ENCODE results near the gene PRR16.

PRR16 gene

DNA sequence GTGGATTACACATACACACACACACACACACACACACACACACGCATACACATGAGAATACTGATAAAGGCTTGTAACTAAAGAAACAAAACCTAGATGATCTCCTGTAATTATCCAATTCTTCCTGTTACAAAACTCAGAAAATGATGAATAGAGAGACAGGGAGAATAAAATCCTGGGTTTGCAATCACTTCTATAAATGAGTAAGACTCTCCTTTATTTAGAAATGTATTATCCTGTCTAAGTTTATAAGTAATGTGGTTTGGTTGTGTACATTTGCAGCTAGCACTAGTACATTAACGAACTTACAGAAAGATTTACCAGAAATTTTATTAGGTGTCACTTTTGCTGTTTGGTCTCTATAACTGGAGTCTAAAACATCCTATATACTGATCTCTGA is 2.8 kb upstream of the PRR16 start:
- TF ChIP-seq, protein P1, sequence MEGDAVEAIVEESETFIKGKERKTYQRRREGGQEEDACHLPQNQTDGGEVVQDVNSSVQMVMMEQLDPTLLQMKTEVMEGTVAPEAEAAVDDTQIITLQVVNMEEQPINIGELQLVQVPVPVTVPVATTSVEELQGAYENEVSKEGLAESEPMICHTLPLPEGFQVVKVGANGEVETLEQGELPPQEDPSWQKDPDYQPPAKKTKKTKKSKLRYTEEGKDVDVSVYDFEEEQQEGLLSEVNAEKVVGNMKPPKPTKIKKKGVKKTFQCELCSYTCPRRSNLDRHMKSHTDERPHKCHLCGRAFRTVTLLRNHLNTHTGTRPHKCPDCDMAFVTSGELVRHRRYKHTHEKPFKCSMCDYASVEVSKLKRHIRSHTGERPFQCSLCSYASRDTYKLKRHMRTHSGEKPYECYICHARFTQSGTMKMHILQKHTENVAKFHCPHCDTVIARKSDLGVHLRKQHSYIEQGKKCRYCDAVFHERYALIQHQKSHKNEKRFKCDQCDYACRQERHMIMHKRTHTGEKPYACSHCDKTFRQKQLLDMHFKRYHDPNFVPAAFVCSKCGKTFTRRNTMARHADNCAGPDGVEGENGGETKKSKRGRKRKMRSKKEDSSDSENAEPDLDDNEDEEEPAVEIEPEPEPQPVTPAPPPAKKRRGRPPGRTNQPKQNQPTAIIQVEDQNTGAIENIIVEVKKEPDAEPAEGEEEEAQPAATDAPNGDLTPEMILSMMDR (IDR thresholded peaks at IDR 0.05; ENCODE audit: insufficient read depth, low read depth, low read length, missing control alignments) = no peak

DNA sequence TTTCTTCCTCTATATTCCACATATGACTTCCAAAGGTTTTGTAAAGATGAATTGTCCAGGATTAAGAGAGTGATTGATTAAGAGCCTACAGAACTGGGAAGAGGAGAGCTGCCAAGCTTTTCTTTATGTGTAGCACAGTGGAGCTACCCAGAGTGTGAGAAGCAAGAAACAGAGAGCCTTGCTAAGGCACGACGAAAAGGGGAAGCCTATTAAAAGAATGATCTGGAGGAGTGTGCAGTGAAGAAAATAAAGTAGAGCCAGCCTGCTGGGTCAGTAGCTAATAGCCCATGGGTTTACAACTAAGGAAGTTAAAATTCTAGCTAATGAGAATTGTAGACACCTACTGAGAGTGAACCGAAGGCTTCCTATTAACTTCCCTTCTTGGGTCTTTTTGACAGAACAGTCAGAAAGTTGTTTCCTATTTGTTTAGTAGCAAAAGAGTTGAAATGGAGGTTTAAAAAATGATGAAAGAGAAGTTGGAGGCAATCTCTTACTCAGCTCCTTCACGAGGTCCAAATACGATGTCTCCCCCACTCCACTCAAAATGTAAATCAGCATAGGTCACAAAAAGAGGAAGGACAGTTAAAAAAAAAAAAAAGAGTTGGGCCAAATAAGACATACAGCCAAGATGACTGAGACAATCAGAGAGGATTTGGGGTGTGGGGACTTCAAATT is 957 bp upstream of the PRR16 start:
- TF ChIP-seq, protein P1 (IDR thresholded peaks at IDR 0.05; ENCODE audit: insufficient read depth, low read depth, low read length, missing control alignments) = no peak

More for the DNA sequence above, 2.8 kb upstream of the PRR16 start:
- no peak overlapping the region for H3K4me3 ChIP-seq (ENCODE audit: low read depth, low read length)
- no peak for DNase-seq (ENCODE audit: low read depth)

DNA sequence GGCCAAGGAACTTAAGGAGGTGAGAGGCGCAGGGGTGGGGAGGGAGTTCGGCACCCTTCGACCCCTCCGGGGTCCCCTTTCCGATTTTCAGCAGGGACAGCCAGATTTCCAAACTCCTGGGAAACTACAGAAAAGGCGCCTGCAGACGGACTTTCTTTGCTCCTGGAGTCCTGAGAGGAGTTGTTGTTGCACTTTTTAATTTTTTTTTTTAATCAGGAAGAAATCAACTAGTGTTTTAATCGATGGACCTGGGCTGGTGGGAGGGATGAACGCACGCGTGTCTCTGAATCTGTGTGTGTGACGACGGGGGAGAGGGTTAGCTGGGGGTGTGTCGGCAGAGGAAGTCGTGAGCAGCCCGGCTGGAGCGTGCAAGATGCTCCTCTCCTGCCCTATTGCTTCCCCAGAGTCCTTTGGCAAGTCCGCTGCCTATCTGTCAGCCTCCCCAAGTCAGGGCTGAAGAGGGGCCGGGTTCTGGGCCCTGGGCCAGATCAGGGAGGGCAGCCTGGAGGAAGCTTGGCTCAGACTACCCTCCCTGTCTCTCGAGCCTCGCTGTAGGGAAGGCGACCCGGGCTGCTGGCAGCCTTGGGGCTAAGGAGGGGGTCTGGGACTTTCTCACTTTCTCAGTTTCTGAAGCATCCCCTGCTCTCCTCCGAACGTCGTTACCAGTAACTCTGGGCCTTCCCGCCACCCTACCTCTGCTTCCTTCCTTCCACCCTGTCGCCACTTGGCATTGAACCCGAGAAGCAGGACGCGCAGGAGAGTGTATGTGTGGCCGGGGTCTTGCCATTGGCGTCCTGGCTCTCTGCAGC is 731 bp downstream of the PRR16 start:
- H3K4me3 ChIP-seq (ENCODE audit: low read depth, low read length) = peak overlapping the region; percentile 37
- no peak for DNase-seq (ENCODE audit: low read depth)
- TF ChIP-seq, protein P1 (IDR thresholded peaks at IDR 0.05; ENCODE audit: insufficient read depth, low read depth, low read length, missing control alignments) = no peak

More for the DNA sequence above, 957 bp upstream of the PRR16 start:
- no peak for DNase-seq (ENCODE audit: low read depth)
- no peak overlapping the region for H3K4me3 ChIP-seq (ENCODE audit: low read depth, low read length)

- TF ChIP-seq, protein P1 (IDR thresholded peaks at IDR 0.05; ENCODE audit: insufficient read depth, low read depth, low read length, missing control alignments) = no peak
- H3K4me3 ChIP-seq (ENCODE audit: low read depth, low read length) = no peak overlapping the region
- no peak for DNase-seq (ENCODE audit: low read depth)
These were observed 1.4 kb downstream of the PRR16 start for GRCh38 chr5:120465436-120465961.

DNA sequence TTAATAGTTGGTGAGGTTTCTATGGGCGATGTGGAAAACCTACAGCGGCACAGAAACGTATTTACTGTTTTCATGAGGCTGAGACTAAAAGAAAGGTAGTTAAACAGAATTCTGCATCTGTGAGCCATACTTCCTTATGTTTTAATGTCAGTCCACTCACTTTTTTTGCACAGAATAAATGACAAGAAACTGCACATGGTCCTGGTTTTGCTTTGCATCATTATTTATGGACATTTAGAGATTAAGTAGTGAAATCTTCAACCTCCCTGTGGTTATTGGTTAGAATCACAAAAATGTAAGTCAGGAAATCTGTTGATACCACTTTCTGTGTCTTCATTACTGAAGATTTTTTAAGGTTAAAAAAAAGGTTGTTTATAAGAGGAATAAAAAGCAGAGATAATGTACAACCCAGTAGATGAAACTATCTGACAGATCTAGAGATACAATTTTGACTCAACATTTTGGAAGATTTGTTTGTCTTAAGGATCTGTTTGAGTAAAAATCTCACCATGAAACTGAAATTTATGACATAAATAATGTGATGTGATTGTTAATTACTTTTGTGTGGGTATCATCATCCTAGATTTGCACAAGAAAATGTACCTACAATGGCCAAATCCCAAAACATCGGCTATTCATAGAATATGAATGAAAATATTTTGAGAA is 2.4 kb downstream of the PRR16 start:
- no peak overlapping the region for H3K4me3 ChIP-seq (ENCODE audit: low read depth, low read length)
- TF ChIP-seq, protein P1 (IDR thresholded peaks at IDR 0.05; ENCODE audit: insufficient read depth, low read depth, low read length, missing control alignments) = no peak
- no peak for DNase-seq (ENCODE audit: low read depth)

DNA sequence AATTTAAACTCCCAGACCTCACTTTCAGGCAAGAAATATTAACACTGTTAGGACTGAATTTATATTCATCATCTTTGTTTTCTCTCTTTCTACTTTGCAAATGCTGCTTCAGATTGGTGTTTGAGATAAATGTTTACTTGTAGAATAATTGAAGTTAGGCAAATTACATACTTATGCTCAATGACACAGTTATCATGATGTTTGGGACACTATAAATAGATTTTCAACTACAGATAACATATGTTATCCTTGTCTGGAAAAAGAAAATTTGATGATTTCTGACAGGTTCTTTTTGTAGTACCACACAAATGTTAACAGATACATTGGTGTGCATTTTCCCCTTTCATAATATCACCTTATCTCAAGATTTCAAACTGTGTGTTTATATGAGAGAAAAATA is 7.9 kb downstream of the PRR16 start:
- DNase-seq (ENCODE audit: low read depth) = no peak
- TF ChIP-seq, protein P1 (IDR thresholded peaks at IDR 0.05; ENCODE audit: insufficient read depth, low read depth, low read length, missing control alignments) = no peak

More for the DNA sequence above, 7.9 kb downstream of the PRR16 start:
- no peak overlapping the region for H3K4me3 ChIP-seq (ENCODE audit: low read depth, low read length)

All from GM12865 (cell line).